Right ventricle myocardium inferior (tissue), 1 donor: ENCODE results near the gene MMAB. TPM values are rescaled to one million over a fixed set of nuclear protein-coding genes. Genes with fewer than 3 reads are reported as not detected.
"Not testable (repeated sequence)": the region's sequence is repeated elsewhere in the genome, so short reads cannot be mapped to it uniquely, and the experiment has no call there.

Experiments used
- ATAC-seq: fragments of 200-7000 bp; cut with Tn5 transposase; one replicate; pipeline ENCODE4 v1.9.1; 2020; ENCODE audit warnings: mild to moderate bottlenecking, moderate library complexity
- DNase-seq: peaks from one replicate; pipeline ENCODE4 v3.0.0; 2021; ENCODE audit errors: missing footprints
- intact Hi-C: fragments of 100-400 bp; cut with DNase I; formaldehyde crosslinking; loops from one replicate; pipeline ENCODE4 v1.11.0; 2022
- total RNA-seq: library from RNA; stranded (reverse); fragmentation: NEBNext Ultra II Directional; extraction: Animal tissue kit (Norgen Biotek cat#: 25700); gene quantifications from one replicate; pipeline ENCODE4 v1.2.1, GENCODE V29; 2021
- donor health status: DM: no; HTN: yes; CAD: no; lungs with severe emphysema.

Gene MMAB
- total RNA-seq, 1 donor from 2014 or later = 61.7 TPM

GRCh38 chr12:109605599-109606228 lies 32.4 kb upstream of the MMAB start:
- DNase-seq = no peak
- no peak for ATAC-seq
- intact Hi-C loops = no loop called here

- intact Hi-C loops = no loop called here
- ATAC-seq = no peak
- DNase-seq = no peak
These were observed 31.7 kb upstream of the MMAB start for GRCh38 chr12:109605016-109605415.

- intact Hi-C loops = no loop called here
- no peak for DNase-seq
These were observed 30.9 kb upstream of the MMAB start for GRCh38 chr12:109604132-109604585.

GRCh38 chr12:109602132-109602531 lies 28.8 kb upstream of the MMAB start:
- ATAC-seq, DNase-seq, intact Hi-C loops: not testable (repeated sequence)

More at GRCh38 chr12:109604132-109604585, 30.9 kb upstream of the MMAB start:
- no peak for ATAC-seq

- ATAC-seq (no peak), DNase-seq (no peak)
- intact Hi-C loops = no loop called here
These were observed 28.3 kb upstream of the MMAB start for GRCh38 chr12:109601557-109601956.

GRCh38 chr12:109600995-109601394 lies 27.7 kb upstream of the MMAB start:
- ATAC-seq (no peak), DNase-seq (no peak)
- intact Hi-C loops = no loop called here

- ATAC-seq (no peak), DNase-seq (no peak)
- intact Hi-C loops = no loop called here
These were observed 27.2 kb upstream of the MMAB start for GRCh38 chr12:109600481-109600880.

- no peak for DNase-seq
- intact Hi-C loops = loop anchor here (5.0 to 10.0 kb wide), 2 partner anchors 82 to 164 kb away; no protein-coding TSS in a partner anchor
- ATAC-seq = no peak
These were observed 25.8 kb upstream of the MMAB start for GRCh38 chr12:109599087-109599486.

GRCh38 chr12:109598428-109598854 lies 25.1 kb upstream of the MMAB start:
- intact Hi-C loops = loop anchor here (5.0 to 10.0 kb wide), 2 partner anchors 81 to 164 kb away; no protein-coding TSS in a partner anchor
- DNase-seq (no peak), ATAC-seq (no peak)

GRCh38 chr12:109597795-109598427 lies 24.6 kb upstream of the MMAB start:
- intact Hi-C loops = loop anchor here (1.0 to 10.0 kb wide), 4 partner anchors 81 to 177 kb away; no protein-coding TSS in a partner anchor
- ATAC-seq (peak; percentile 90), DNase-seq (peak; percentile 94)

- intact Hi-C loops = loop anchor here (1.0 to 10.0 kb wide), 4 partner anchors 80 to 178 kb away; no protein-coding TSS in a partner anchor
- DNase-seq (no peak), ATAC-seq (no peak)
These were observed 24.1 kb upstream of the MMAB start for GRCh38 chr12:109597414-109597794.

- intact Hi-C loops = loop anchor here (1.0 to 10.0 kb wide), 4 partner anchors 79 to 179 kb away; no protein-coding TSS in a partner anchor
- ATAC-seq = no peak
- DNase-seq = no peak
These were observed 23.3 kb upstream of the MMAB start for GRCh38 chr12:109596418-109597244.

- intact Hi-C loops = loop anchor here (5.0 to 10.0 kb wide), 2 partner anchors 78 to 161 kb away; no protein-coding TSS in a partner anchor
- ATAC-seq (no peak), DNase-seq (no peak)
These were observed 22.1 kb upstream of the MMAB start for GRCh38 chr12:109595321-109595902.

- DNase-seq (no peak), ATAC-seq (no peak)
- intact Hi-C loops = loop anchor here (5.0 to 10.0 kb wide), 2 partner anchors 77 to 160 kb away; no protein-coding TSS in a partner anchor
These were observed 21.4 kb upstream of the MMAB start for GRCh38 chr12:109594556-109595317.

- no peak for DNase-seq
- intact Hi-C loops = loop anchor here (10.0 kb wide), 1 partner anchor 158 kb away; no protein-coding TSS in a partner anchor
These were observed 19.6 kb upstream of the MMAB start for GRCh38 chr12:109592905-109593272.

GRCh38 chr12:109592195-109592904 lies 19.0 kb upstream of the MMAB start:
- DNase-seq (no peak), ATAC-seq (peak; percentile 81)
- intact Hi-C loops = loop anchor here (10.0 kb wide), 1 partner anchor 158 kb away; no protein-coding TSS in a partner anchor

More at GRCh38 chr12:109592905-109593272, 19.6 kb upstream of the MMAB start:
- peak; percentile 65 for ATAC-seq

GRCh38 chr12:109591041-109591440 lies 17.7 kb upstream of the MMAB start:
- DNase-seq = no peak
- ATAC-seq = no peak
- intact Hi-C loops = loop anchor here (10.0 kb wide), 1 partner anchor 156 kb away; no protein-coding TSS in a partner anchor
